ENCODE data around the gene NAXE.

GRCh38 chr1:156586323-156586722, 5.3 kb upstream of the NAXE start:
- TF ChIP-seq, protein P1, sequence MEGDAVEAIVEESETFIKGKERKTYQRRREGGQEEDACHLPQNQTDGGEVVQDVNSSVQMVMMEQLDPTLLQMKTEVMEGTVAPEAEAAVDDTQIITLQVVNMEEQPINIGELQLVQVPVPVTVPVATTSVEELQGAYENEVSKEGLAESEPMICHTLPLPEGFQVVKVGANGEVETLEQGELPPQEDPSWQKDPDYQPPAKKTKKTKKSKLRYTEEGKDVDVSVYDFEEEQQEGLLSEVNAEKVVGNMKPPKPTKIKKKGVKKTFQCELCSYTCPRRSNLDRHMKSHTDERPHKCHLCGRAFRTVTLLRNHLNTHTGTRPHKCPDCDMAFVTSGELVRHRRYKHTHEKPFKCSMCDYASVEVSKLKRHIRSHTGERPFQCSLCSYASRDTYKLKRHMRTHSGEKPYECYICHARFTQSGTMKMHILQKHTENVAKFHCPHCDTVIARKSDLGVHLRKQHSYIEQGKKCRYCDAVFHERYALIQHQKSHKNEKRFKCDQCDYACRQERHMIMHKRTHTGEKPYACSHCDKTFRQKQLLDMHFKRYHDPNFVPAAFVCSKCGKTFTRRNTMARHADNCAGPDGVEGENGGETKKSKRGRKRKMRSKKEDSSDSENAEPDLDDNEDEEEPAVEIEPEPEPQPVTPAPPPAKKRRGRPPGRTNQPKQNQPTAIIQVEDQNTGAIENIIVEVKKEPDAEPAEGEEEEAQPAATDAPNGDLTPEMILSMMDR (IDR thresholded peaks at IDR 0.05; ENCODE audit: low read length): no peak
- no peak for TF ChIP-seq EZH2 (IDR thresholded peaks at IDR 0.05; ENCODE audit: borderline replicate concordance, low read length)
